Muscle layer of colon (tissue), 2 donors: ENCODE results near the gene PODXL.

Experiments
- H3K27ac ChIP-seq: one replicate; pipeline ENCODE4 v1.7.0; 2013; ENCODE audit warnings: low read depth, mild to moderate bottlenecking, low read length, moderate library complexity
- H3K27me3 ChIP-seq, 2 donors: one replicate each; pipeline ENCODE4 v1.7.0; 2013; ENCODE audit warnings: low read length in 2 of 2, mild to moderate bottlenecking in 2 of 2; ENCODE audit not compliant: insufficient read depth in 2 of 2, control insufficient read depth in 1 of 2
- H3K36me3 ChIP-seq: one replicate; pipeline ENCODE4 v1.7.0; 2013; ENCODE audit warnings: mild to moderate bottlenecking, low read length; ENCODE audit not compliant: insufficient read depth
- H3K4me1 ChIP-seq: one replicate; pipeline ENCODE4 v1.7.0; 2013; ENCODE audit warnings: mild to moderate bottlenecking, low read length; ENCODE audit not compliant: insufficient read depth
- H3K4me3 ChIP-seq, 2 donors: one replicate each; pipeline ENCODE4 v1.7.0; 2013; ENCODE audit warnings: low read length in 2 of 2, low read depth in 1 of 2, mild to moderate bottlenecking in 1 of 2, moderate library complexity in 1 of 2
- H3K9ac ChIP-seq: one replicate; pipeline ENCODE4 v1.7.0; 2013; ENCODE audit warnings: low read length
- H3K9me3 ChIP-seq: one replicate; pipeline ENCODE4 v1.7.0; 2013; ENCODE audit warnings: mild to moderate bottlenecking, low read length
- donor health status: abdominal sarcoma.
- donor health status: Adenocarcinoma of cecum.

The PODXL gene

GRCh38 chr7:131562941-131563340 is 6.5 kb upstream of the PODXL start:
- no peak overlapping the region for H3K4me3 ChIP-seq
- H3K9me3 ChIP-seq, result no peaks in the 10 kb centered on the region
- peaks cover 1% of the 10 kb centered on the region for H3K4me1 ChIP-seq
- H3K27me3 ChIP-seq, result no peaks in the 10 kb centered on the region
- no peaks in the 10 kb centered on the region for H3K36me3 ChIP-seq
- H3K9ac ChIP-seq, result no peak overlapping the region
- H3K27ac ChIP-seq, result no peak overlapping the region

DNA sequence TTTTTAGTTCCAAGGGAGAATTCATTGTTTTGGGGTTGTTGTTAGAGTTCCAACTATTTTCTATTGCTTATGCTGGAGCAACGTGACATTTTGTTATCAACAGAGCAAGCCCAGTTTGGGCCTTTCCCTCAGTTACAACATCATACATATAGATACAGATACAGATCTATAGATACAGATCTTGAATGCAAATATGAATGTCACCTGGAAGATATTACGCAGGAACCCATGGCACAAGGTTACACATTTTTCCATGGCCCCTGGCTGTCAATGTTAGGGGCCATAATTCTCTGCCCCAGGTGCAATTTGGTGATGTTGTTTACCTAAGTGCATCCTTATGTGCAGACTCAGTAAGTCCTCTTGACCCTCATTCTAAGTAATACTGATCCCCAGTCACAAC is 3.6 kb upstream of the PODXL start:
- Histone ChIP-seq H3K4me1 (peaks cover 19% of the 10 kb centered on the region), H3K27me3 (no peaks in the 10 kb centered on the region), H3K9ac (no peak overlapping the region), H3K9me3 (no peaks in the 10 kb centered on the region), H3K27ac (no peak overlapping the region), H3K4me3 (no peak overlapping the region), H3K36me3 (no peaks in the 10 kb centered on the region)

- Histone ChIP-seq H3K9ac (no peak overlapping the region), H3K9me3 (no peaks in the 10 kb centered on the region), H3K4me3 (peak overlapping the region; percentile 55 to 61), H3K36me3 (no peaks in the 10 kb centered on the region), H3K27ac (no peak overlapping the region), H3K4me1 (peaks cover 20% of the 10 kb centered on the region), H3K27me3 (no peaks in the 10 kb centered on the region)
These were observed 1.4 kb upstream of the PODXL start for GRCh38 chr7:131557652-131558385.

GRCh38 chr7:131556909-131557651 is 652 bp upstream of the PODXL start:
- H3K36me3 ChIP-seq, result no peaks in the 10 kb centered on the region
- H3K9ac ChIP-seq, result peak overlapping the region; percentile 26
- H3K27me3 ChIP-seq, result no peaks in the 10 kb centered on the region
- H3K4me3 ChIP-seq, result peak overlapping the region; percentile 55 to 71
- H3K9me3 ChIP-seq, result no peaks in the 10 kb centered on the region
- H3K4me1 ChIP-seq, result peaks cover 20% of the 10 kb centered on the region
- H3K27ac ChIP-seq, result peak overlapping the region; percentile 34

DNA sequence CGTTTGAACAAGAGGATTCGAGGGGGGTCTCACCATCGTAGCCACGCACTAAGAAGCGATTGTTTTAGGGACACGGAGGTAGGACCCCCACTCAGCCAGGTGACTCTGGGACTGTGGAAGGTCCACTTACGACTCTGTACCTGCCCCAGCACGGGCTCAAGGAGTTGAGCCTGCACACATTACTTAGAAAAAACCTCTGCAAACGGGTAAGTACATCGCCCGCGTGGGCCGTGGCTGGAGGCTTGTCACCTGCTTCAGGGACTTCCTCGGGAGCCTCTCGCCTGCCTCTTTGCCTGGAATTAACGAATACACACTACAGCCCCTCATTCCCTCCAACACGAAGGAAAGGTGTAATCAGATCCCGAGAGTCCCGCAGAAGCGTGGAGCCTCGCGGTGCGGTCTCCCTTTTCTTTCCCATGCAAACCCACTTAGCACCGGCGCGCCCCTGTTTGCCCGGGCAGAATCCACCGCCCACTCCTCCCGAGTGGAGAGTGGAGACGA is 826 bp downstream of the PODXL start:
- Histone ChIP-seq H3K9me3 (no peaks in the 10 kb centered on the region), H3K9ac (peak overlapping the region; percentile 35), H3K36me3 (no peaks in the 10 kb centered on the region), H3K4me1 (peaks cover 26% of the 10 kb centered on the region), H3K27me3 (no peaks in the 10 kb centered on the region), H3K27ac (peak overlapping the region; percentile 7), H3K4me3 (peak overlapping the region; percentile 39 to 55)

- peak overlapping the region in 1 of 2 donors; percentile 39 for H3K4me3 ChIP-seq
- H3K27ac ChIP-seq, result no peak overlapping the region
- peak overlapping the region; percentile 35 for H3K9ac ChIP-seq
These were observed 1.4 kb downstream of the PODXL start for GRCh38 chr7:131554880-131555516.

DNA sequence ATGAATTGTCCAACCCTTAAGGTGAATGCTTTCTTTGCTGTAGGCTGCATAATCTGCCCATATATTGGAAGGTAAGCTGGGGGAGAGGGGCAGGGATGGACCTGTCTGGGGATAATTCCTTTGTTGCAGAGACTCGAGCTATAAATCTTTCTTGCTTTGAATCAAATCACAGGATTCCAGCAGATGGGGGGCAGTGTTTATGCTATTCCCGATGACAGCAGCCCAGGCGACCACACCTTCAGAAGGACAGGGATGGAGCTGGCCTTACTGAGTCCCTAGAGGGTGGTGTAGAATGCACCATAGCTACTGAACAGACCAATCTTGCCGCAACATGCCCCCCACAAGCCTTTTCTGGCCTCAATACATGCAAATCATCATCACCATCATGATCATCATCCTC is 2.5 kb downstream of the PODXL start:
- no peaks in the 10 kb centered on the region for H3K36me3 ChIP-seq
- H3K4me1 ChIP-seq, result peaks cover 26% of the 10 kb centered on the region
- H3K4me3 ChIP-seq, result no peak overlapping the region
- no peaks in the 10 kb centered on the region for H3K9me3 ChIP-seq
- H3K9ac ChIP-seq, result no peak overlapping the region
- H3K27ac ChIP-seq, result no peak overlapping the region
- no peaks in the 10 kb centered on the region for H3K27me3 ChIP-seq

More at GRCh38 chr7:131554880-131555516, 1.4 kb downstream of the PODXL start:
- Histone ChIP-seq H3K36me3 (no peaks in the 10 kb centered on the region), H3K4me1 (peaks cover 26% of the 10 kb centered on the region), H3K9me3 (no peaks in the 10 kb centered on the region), H3K27me3 (no peaks in the 10 kb centered on the region)

GRCh38 chr7:131552053-131552452 is 4.4 kb downstream of the PODXL start:
- Histone ChIP-seq H3K27me3 (no peaks in the 10 kb centered on the region), H3K27ac (no peak overlapping the region), H3K9me3 (no peaks in the 10 kb centered on the region), H3K9ac (no peak overlapping the region), H3K36me3 (no peaks in the 10 kb centered on the region), H3K4me3 (no peak overlapping the region), H3K4me1 (peaks cover 15% of the 10 kb centered on the region)

DNA sequence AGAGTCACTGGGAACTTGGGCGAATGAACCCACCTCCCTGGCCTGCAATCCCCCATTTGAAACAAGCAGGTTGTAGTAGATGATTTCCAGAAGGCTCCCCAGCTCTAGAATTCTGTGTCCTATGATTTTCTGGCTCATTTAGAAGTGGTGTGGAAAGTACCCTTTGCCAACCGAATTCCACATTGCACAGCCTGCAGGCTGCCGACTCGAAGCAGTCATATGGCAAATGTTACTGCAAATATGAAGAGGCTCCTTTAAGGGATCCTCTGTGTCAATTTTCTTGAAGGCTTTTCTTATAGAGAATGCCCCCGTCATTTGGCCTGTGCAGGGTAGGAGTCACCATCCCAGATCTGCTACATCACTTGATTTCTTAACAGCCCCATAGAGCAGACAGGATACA is 5.6 kb downstream of the PODXL start:
- no peaks in the 10 kb centered on the region for H3K9me3 ChIP-seq
- H3K4me1 ChIP-seq, result peaks cover 16% of the 10 kb centered on the region
- H3K27me3 ChIP-seq, result no peaks in the 10 kb centered on the region
- H3K36me3 ChIP-seq, result no peaks in the 10 kb centered on the region
- H3K27ac ChIP-seq, result no peak overlapping the region
- H3K9ac ChIP-seq, result no peak overlapping the region
- H3K4me3 ChIP-seq, result no peak overlapping the region

- no peak overlapping the region for H3K4me3 ChIP-seq
- H3K27me3 ChIP-seq, result no peaks in the 10 kb centered on the region
- H3K4me1 ChIP-seq, result peaks cover 24% of the 10 kb centered on the region
- no peaks in the 10 kb centered on the region for H3K9me3 ChIP-seq
- no peak overlapping the region for H3K27ac ChIP-seq
- no peaks in the 10 kb centered on the region for H3K36me3 ChIP-seq
- H3K9ac ChIP-seq, result no peak overlapping the region
These were observed 8.1 kb downstream of the PODXL start for GRCh38 chr7:131548371-131548770.

GRCh38 chr7:131547589-131547988 is 8.8 kb downstream of the PODXL start:
- H3K27me3 ChIP-seq, result no peaks in the 10 kb centered on the region
- no peak overlapping the region for H3K27ac ChIP-seq
- H3K36me3 ChIP-seq, result no peaks in the 10 kb centered on the region
- no peaks in the 10 kb centered on the region for H3K9me3 ChIP-seq
- no peak overlapping the region for H3K9ac ChIP-seq
- H3K4me3 ChIP-seq, result no peak overlapping the region
- H3K4me1 ChIP-seq, result peaks cover 24% of the 10 kb centered on the region
